K562 (cell line): Measurements from ENCODE around the gene AAR2. TPM values are rescaled to one million over a fixed set of nuclear protein-coding genes. Genes with fewer than 3 reads are reported as not detected.

ENCODE experiments used
- ATAC-seq: fragments of 200-7000 bp; cut with Tn5 transposase; 3 replicates; pipeline ENCODE4 v1.9.1; 2020; ENCODE audit warnings: moderate library complexity
- BruUV-seq: library from RNA; stranded (reverse); fragments of 400-500 nt; replicated peaks from 2 replicates; lab custom pipeline; 2021; lab: Mats Ljungman, UMichigan
- CTCF ChIA-PET: fragments of 300-600 bp; formaldehyde crosslinking; extraction: SDS; loops from one replicate; lab custom pipeline; 2021; ENCODE audit warnings: low intra/inter-chr PET ratio; lab: Yijun Ruan, JAX
- POLR2A ChIA-PET: fragments of 300-600, 350-650 bp; sonication (Branson Sonifier 250); formaldehyde crosslinking; extraction: SDS; loops from one replicate; lab custom pipeline; 2021; ENCODE audit warnings: antibody characterized with exemption, inconsistent platforms; lab: Yijun Ruan, JAX
- DNase-seq, 4 experiments: peaks; one replicate each; pipeline versions ENCODE4 v3.0.0 to v3.0.0-alpha.2; 2011 to 2018; ENCODE audit warnings: low spot score in 3 of 4, mixed read lengths in 3 of 4; ENCODE audit errors: extremely low read depth in 1 of 4
- FAIRE-seq: peaks from 2 replicates; lab custom pipeline; 2011; peaks lifted over from hg19 to GRCh38; lab: Jason Lieb, UNC
- H2AFZ ChIP-seq: 2 replicates; pipeline ENCODE4 v1.6.0; 2011; ENCODE audit warnings: low read depth, low read length, control low read depth, inconsistent platforms
- H3K27ac ChIP-seq: fragments of 200-600 bp; 3 replicates; pipeline ENCODE4 v1.8.0; 2011; ENCODE audit warnings: low read depth, mild to moderate bottlenecking, control low read depth, inconsistent platforms, low read length, moderate library complexity, mixed read lengths; ENCODE audit errors: extremely low read depth
- H3K27me3 ChIP-seq, 2 experiments: fragments of 300-600 bp in 1 of 2; 2 replicates in 1 of 2; 3 replicates in 1 of 2; pipeline versions ENCODE4 v1.6.0 to v1.8.0; 2011; ENCODE audit warnings: inconsistent platforms in 2 of 2, low read length in 2 of 2, mild to moderate bottlenecking in 1 of 2, mixed read lengths in 1 of 2, moderate library complexity in 1 of 2; ENCODE audit not compliant: control insufficient read depth in 2 of 2, insufficient read depth in 2 of 2
- H3K36me3 ChIP-seq: fragments of 300-600 bp; 3 replicates; pipeline ENCODE4 v1.8.0; 2011; ENCODE audit warnings: mild to moderate bottlenecking, low read length, inconsistent platforms; ENCODE audit not compliant: control insufficient read depth, insufficient read depth
- H3K4me1 ChIP-seq, 2 experiments: fragments of 200-600 bp in 1 of 2; replicated peaks in 1 of 2; 2 replicates in 1 of 2; 3 replicates in 1 of 2; pipeline versions ENCODE4 v1.5.1 to v1.8.0; 2011; ENCODE audit warnings: inconsistent platforms in 2 of 2, low read length in 2 of 2, mild to moderate bottlenecking in 1 of 2, mixed read lengths in 1 of 2, moderate library complexity in 1 of 2; ENCODE audit not compliant: control insufficient read depth in 2 of 2, insufficient read depth in 2 of 2
- H3K4me2 ChIP-seq: 2 replicates; pipeline ENCODE4 v1.6.1; 2011; ENCODE audit warnings: low read length, control low read depth, inconsistent platforms, mixed read lengths; ENCODE audit not compliant: insufficient read depth
- H3K4me3 ChIP-seq: fragments of 200-600 bp; sonication (generic), shearing (Covaris generic); 2 replicates; pipeline ENCODE4 v1.5.1; 2016; ENCODE audit warnings: control low read depth, inconsistent platforms
- H3K79me2 ChIP-seq: fragments of 200-600 bp; 3 replicates; pipeline ENCODE4 v1.8.0; 2011; ENCODE audit warnings: low read length, inconsistent platforms; ENCODE audit not compliant: control insufficient read depth, insufficient read depth
- H3K9ac ChIP-seq, 2 experiments: 2 replicates each; pipeline versions ENCODE4 v1.6.0 to v1.6.1; 2011; ENCODE audit warnings: low read depth in 2 of 2, low read length in 2 of 2, control low read depth in 1 of 2, inconsistent platforms in 1 of 2, mild to moderate bottlenecking in 1 of 2, mixed read lengths in 1 of 2; ENCODE audit not compliant: insufficient read depth in 1 of 2
- H3K9me1 ChIP-seq: one replicate; pipeline ENCODE4 v1.6.0; 2011; ENCODE audit warnings: inconsistent platforms, mild to moderate bottlenecking, low read length, moderate library complexity; ENCODE audit not compliant: control insufficient read depth, insufficient read depth
- H3K9me3 ChIP-seq: replicated peaks from 2 replicates; pipeline ENCODE4 v1.5.1; 2011; ENCODE audit warnings: low read depth, low read length, inconsistent platforms; ENCODE audit not compliant: control insufficient read depth, insufficient read depth
- H4K20me1 ChIP-seq: replicated peaks from 2 replicates; pipeline ENCODE4 v1.6.1; 2011; ENCODE audit warnings: low read length, inconsistent platforms, mixed read lengths; ENCODE audit not compliant: control insufficient read depth, insufficient read depth
- CCAR2 ChIP-seq: fragments of 200-400 bp; formaldehyde crosslinking; IDR thresholded peaks from 2 replicates; pipeline ENCODE4 v1.6.1; 2017; ENCODE audit warnings: mild to moderate bottlenecking, low read depth, low read length
- CHD1 ChIP-seq: fragments of 200-600 bp; sonication (generic); IDR thresholded peaks from one replicate; pipeline ENCODE4 v1.6.1; 2012; ENCODE audit warnings: mild to moderate bottlenecking, moderate library complexity, low read length, inconsistent platforms
- CTBP1 ChIP-seq: fragments of 450-650 bp; IDR thresholded peaks from 2 replicates; pipeline ENCODE4 v1.6.1; 2016; ENCODE audit warnings: borderline replicate concordance
- ETV1 ChIP-seq: fragments of 450-650 bp; conservative IDR thresholded peaks from 2 replicates; pipeline ENCODE4 v1.6.1; 2016; ENCODE audit warnings: missing genetic modification characterization, control low read depth, low read depth, missing compliant biosample characterization
- GTF2F1 ChIP-seq: IDR thresholded peaks from 2 replicates; pipeline ENCODE4 v1.6.1; 2011; ENCODE audit warnings: low read depth, low read length, improper control_type of control experiment
- HCFC1 ChIP-seq: IDR thresholded peaks from 2 replicates; pipeline ENCODE4 v1.6.1; 2012; ENCODE audit warnings: low read depth, low read length, improper control_type of control experiment
- HSF4 ChIP-seq: fragments of 250-450 bp; sonication (Bioruptor Pico); IDR thresholded peaks from 2 replicates; pipeline ENCODE4 v2.1.2; 2022; ENCODE audit warnings: mild to moderate bottlenecking, moderate library complexity, borderline replicate concordance
- NR4A1 ChIP-seq, 2 experiments: fragments of 250-450 bp in 1 of 2; fragments of 450-650 bp in 1 of 2; sonication (Bioruptor Pico) in 1 of 2; IDR thresholded peaks; 2 replicates each; pipeline versions ENCODE4 v1.4.0 to v1.6.1; 2016 to 2020; ENCODE audit warnings: mild to moderate bottlenecking in 2 of 2, missing compliant biosample characterization in 1 of 2, missing genetic modification characterization in 1 of 2, moderate library complexity in 1 of 2
- RBM34 ChIP-seq: fragments of 200-400 bp; formaldehyde crosslinking; IDR thresholded peaks from 2 replicates; pipeline ENCODE4 v1.6.1; 2018; ENCODE audit warnings: low read length, borderline replicate concordance; ENCODE audit not compliant: insufficient read depth
- RUNX1 ChIP-seq: sonication (generic); IDR thresholded peaks from 2 replicates; pipeline ENCODE4 v1.6.1; 2016; ENCODE audit warnings: antibody characterized with exemption, low read depth
- TRIM25 ChIP-seq: fragments of 450-650 bp; IDR thresholded peaks from 2 replicates; pipeline ENCODE4 v1.7.0; 2016; ENCODE audit warnings: borderline replicate concordance
- ZNF133 ChIP-seq: fragments of 250-450 bp; sonication (Bioruptor Pico); IDR thresholded peaks from 2 replicates; pipeline ENCODE4 v1.4.0; 2020; ENCODE audit warnings: mild to moderate bottlenecking
- ZNF507 ChIP-seq: conservative IDR thresholded peaks from 2 replicates; pipeline ENCODE4 v1.6.1; 2017; ENCODE audit warnings: missing genetic modification characterization, missing compliant biosample characterization
- ZNF518B ChIP-seq: fragments of 250-450 bp; sonication (Bioruptor Pico); IDR thresholded peaks from 2 replicates; pipeline ENCODE4 v1.5.0; 2021; ENCODE audit warnings: mild to moderate bottlenecking, moderate library complexity
- WGBS: fragments of 100-300 bp; shearing (Covaris generic); methylation state at CpG from one replicate; pipeline ENCODE4 v1.1.6; 2016; ENCODE audit warnings: low coverage, mixed read lengths; ENCODE audit not compliant: insufficient coverage; ENCODE audit errors: missing lambda C conversion rate; 5-methylcytosine and 5-hydroxymethylcytosine counted together
- in situ Hi-C: fragments of 300-500 bp; cut with MboI; formaldehyde crosslinking; loops from 4 replicates; pipeline ENCODE4 v1.15.0; 2018; ENCODE audit warnings: inconsistent platforms, mixed read lengths
- intact Hi-C: fragments of 100-400 bp; cut with micrococcal nuclease; formaldehyde crosslinking; loops from 2 replicates; pipeline ENCODE4 v1.14.2; 2022
- polyA plus RNA-seq, 8 experiments: library from polyadenylated mRNA; depleted of rRNA in 4 of 8; stranded (reverse) in 5 of 8; unstranded in 3 of 8; fragments of >200 nt; fragmentation: Nextera tagmentation in 2 of 8; fragmentation: Illumina TruSeq in 1 of 8; extraction: Ambion mirVana in 2 of 8; extraction: Trizol in 1 of 8; gene quantifications; 2 replicates each; pipeline versions ENCODE4 v1.2.1 to v1.2.3, GENCODE V29; 2011 to 2014; ENCODE audit warnings: inconsistent platforms in 1 of 8, missing spikeins in 1 of 8
- total RNA-seq, 7 experiments: library from RNA; depleted of rRNA in 6 of 7; stranded (reverse); fragments of >200 nt in 6 of 7; fragmentation: Illumina TruSeq in 2 of 7; extraction: Trizol in 2 of 7; gene quantifications; 2 replicates each; pipeline versions ENCODE4 v1.2.1 to v1.2.3, GENCODE V29; 2011 to 2021; ENCODE audit warnings: low replicate concordance in 1 of 7

AAR2 gene
- total and polyA plus RNA-seq, 9 of the 15 experiments (the other 6 are each of a cell fraction or from before 2014, with no cell fraction given): 6.5 to 36.2 (median 24.7) TPM

GRCh38 chr20:36196676-36197075 lies 39.6 kb upstream of the AAR2 start:
- H3K9me3 ChIP-seq: no peaks in the 10 kb centered on the region
- H3K27me3 ChIP-seq: peaks cover 12 to 45% of the 10 kb centered on the region in 2 experiments; a peak in 3 of 5 replicates
- peaks cover 6% of the 10 kb centered on the region; the same call in 1 of the 2 replicates for H4K20me1 ChIP-seq
- no peak overlapping the region for H2AFZ ChIP-seq
- no peaks in the 10 kb centered on the region for H3K79me2 ChIP-seq
- no peak overlapping the region for H3K4me2 ChIP-seq
- in situ Hi-C loops (loop anchor here (5.0 kb wide), 1 partner anchor 39 kb away; no protein-coding TSS in a partner anchor), intact Hi-C loops (no loop called here)
- no peak overlapping the region for H3K4me3 ChIP-seq
- no peaks in the 10 kb centered on the region for H3K36me3 ChIP-seq
- ATAC-seq (no peak), DNase-seq (no peak), FAIRE-seq (no peak)
- 0% methylated on average over 2 of the region's 2 CpGs for WGBS
- H3K9ac ChIP-seq: no peak overlapping the region
- TF ChIP-seq GTF2F1 (no peak), RBM34 (no peak), ZNF133 (CRISPR knock-in tag) (no peak), ETV1 (tag) (no peak), CTBP1 (no peak), ZNF507 (tag) (no peak), CCAR2 (no peak), RUNX1 (no peak), ZNF518B (no peak), HSF4 (CRISPR knock-in tag) (no peak), TRIM25 (no peak), CHD1 (no peak), HCFC1 (no peak), NR4A1 (CRISPR knock-in tag; IDR thresholded peaks at IDR 0.05) (no peak), NR4A1 (tag; IDR thresholded peaks at IDR 0.05) (no peak)
- no peaks in the 10 kb centered on the region for H3K9me1 ChIP-seq
- no peak overlapping the region for H3K27ac ChIP-seq
- no peaks in the 10 kb centered on the region for H3K4me1 ChIP-seq
- BruUV-seq: no TSS peak
- CTCF ChIA-PET: no interaction called here
- POLR2A ChIA-PET: no interaction called here
